ENCODE measurements around the gene DPF1.

DPF1 gene

GRCh38 chr19:38206006-38206745 lies 17.8 kb downstream of the DPF1 start:
- no peak overlapping the region for H3K4me3 Mint-ChIP-seq
- DNase-seq, result no peak
- no peaks in the 10 kb centered on the region for H3K9me3 Mint-ChIP-seq
- peak overlapping the region; percentile 61 for H3K27ac Mint-ChIP-seq
- peaks cover 7% of the 10 kb centered on the region for H3K27me3 Mint-ChIP-seq (ENCODE audit: low read depth, poor library complexity)
- peaks cover 63% of the 10 kb centered on the region for H3K4me1 Mint-ChIP-seq
- TF ChIP-seq CTCF (IDR thresholded peaks at IDR 0.05), result no peak
- peaks cover 29% of the 10 kb centered on the region for H3K36me3 Mint-ChIP-seq (ENCODE audit: low read depth)

- Mint-ChIP-seq H3K36me3 (ENCODE audit: low read depth) (peaks cover 30% of the 10 kb centered on the region), H3K27me3 (ENCODE audit: low read depth, poor library complexity) (peaks cover 5% of the 10 kb centered on the region), H3K27ac (no peak overlapping the region), H3K4me3 (no peak overlapping the region), H3K4me1 (peaks cover 49% of the 10 kb centered on the region), H3K9me3 (no peaks in the 10 kb centered on the region)
- TF ChIP-seq CTCF (IDR thresholded peaks at IDR 0.05), result no peak
- no peak for DNase-seq
These were observed 19.3 kb downstream of the DPF1 start for GRCh38 chr19:38204728-38205127.

GRCh38 chr19:38204096-38204495 lies 19.9 kb downstream of the DPF1 start:
- peaks cover 43% of the 10 kb centered on the region for H3K4me1 Mint-ChIP-seq
- peaks cover 30% of the 10 kb centered on the region for H3K36me3 Mint-ChIP-seq (ENCODE audit: low read depth)
- no peak overlapping the region for H3K4me3 Mint-ChIP-seq
- no peaks in the 10 kb centered on the region for H3K9me3 Mint-ChIP-seq
- H3K27me3 Mint-ChIP-seq (ENCODE audit: low read depth, poor library complexity), result peaks cover 4% of the 10 kb centered on the region
- no peak overlapping the region for H3K27ac Mint-ChIP-seq
- DNase-seq, result no peak
- TF ChIP-seq CTCF (IDR thresholded peaks at IDR 0.05), result no peak

- no peak overlapping the region for H3K4me3 Mint-ChIP-seq
- H3K4me1 Mint-ChIP-seq, result peaks cover 38% of the 10 kb centered on the region
- H3K36me3 Mint-ChIP-seq (ENCODE audit: low read depth), result peaks cover 30% of the 10 kb centered on the region
- H3K27me3 Mint-ChIP-seq (ENCODE audit: low read depth, poor library complexity), result peaks cover 4% of the 10 kb centered on the region
- no peak overlapping the region for H3K27ac Mint-ChIP-seq
- no peak for TF ChIP-seq CTCF (IDR thresholded peaks at IDR 0.05)
- no peak for DNase-seq
- no peaks in the 10 kb centered on the region for H3K9me3 Mint-ChIP-seq
These were observed 20.8 kb downstream of the DPF1 start for GRCh38 chr19:38203197-38203596.

GRCh38 chr19:38202504-38202903 lies 21.5 kb downstream of the DPF1 start:
- H3K27me3 Mint-ChIP-seq (ENCODE audit: low read depth, poor library complexity), result peaks cover 4% of the 10 kb centered on the region
- H3K4me3 Mint-ChIP-seq, result no peak overlapping the region
- no peak for DNase-seq
- no peak for TF ChIP-seq CTCF (IDR thresholded peaks at IDR 0.05)
- no peaks in the 10 kb centered on the region for H3K9me3 Mint-ChIP-seq
- H3K27ac Mint-ChIP-seq, result no peak overlapping the region
- peaks cover 30% of the 10 kb centered on the region for H3K36me3 Mint-ChIP-seq (ENCODE audit: low read depth)
- H3K4me1 Mint-ChIP-seq, result peaks cover 32% of the 10 kb centered on the region

GRCh38 chr19:38201731-38202130 lies 22.3 kb downstream of the DPF1 start:
- Mint-ChIP-seq H3K36me3 (ENCODE audit: low read depth) (peaks cover 30% of the 10 kb centered on the region), H3K27ac (peak overlapping the region; percentile 77), H3K9me3 (no peaks in the 10 kb centered on the region), H3K4me3 (no peak overlapping the region), H3K4me1 (peaks cover 24% of the 10 kb centered on the region), H3K27me3 (ENCODE audit: low read depth, poor library complexity) (peaks cover 4% of the 10 kb centered on the region)
- DNase-seq, result no peak
- TF ChIP-seq CTCF (IDR thresholded peaks at IDR 0.05), result no peak
